ENCODE data around the gene FAM177A1. TPM values are rescaled to one million over a fixed set of nuclear protein-coding genes. Genes with fewer than 3 reads are reported as not detected.

The FAM177A1 gene
- total RNA-seq: 10 to 100 TPM; 31.3 to 46.2 (median 44.2) TPM

GRCh38 chr14:35046048-35046750 is at the start of gene FAM177A1:
FAM177A1 (plus strand) TSS chr14:35046272; CDS start chr14:35046464, 192 bp downstream.
- Histone ChIP-seq H3K4me3 (peak within 1 kb of the TSS; percentile 81), H3K27me3 (no peaks in the 10 kb centered on the region), H3K4me1 (peaks cover 27% of the 10 kb centered on the region), H3K36me3 (no peaks in the 10 kb centered on the region), H3K9me3 (no peaks in the 10 kb centered on the region), H3K27ac (peak within 1 kb of the TSS; percentile 97)
- DNase-seq (ENCODE audit: low spot score in 2 of 2): peak; percentile 99
- WGBS: 0% methylated on average over 15 of the region's 77 CpGs
- TF ChIP-seq POLR2AphosphoS5 (IDR thresholded peaks at IDR 0.05) (peak; percentile 45 to 79 (median 78)), EP300 (IDR thresholded peaks at IDR 0.05) (no peak), POLR2A (IDR thresholded peaks at IDR 0.05) (peak; percentile 41 to 78), CTCF (IDR thresholded peaks at IDR 0.05) (no peak)

- 51% methylated on average over 3 of the region's 3 CpGs for WGBS
- no peak for DNase-seq (ENCODE audit: low spot score in 2 of 2)
- no peaks in the 10 kb centered on the region for H3K27me3 ChIP-seq
- no peaks in the 10 kb centered on the region for H3K4me1 ChIP-seq
- H3K4me3 ChIP-seq: no peak overlapping the region
- H3K36me3 ChIP-seq: peaks cover 33% of the 10 kb centered on the region
- no peak overlapping the region for H3K27ac ChIP-seq
- H3K9me3 ChIP-seq: no peaks in the 10 kb centered on the region
- TF ChIP-seq POLR2A (IDR thresholded peaks at IDR 0.05) (no peak), EP300 (IDR thresholded peaks at IDR 0.05) (no peak), CTCF (IDR thresholded peaks at IDR 0.05) (no peak), POLR2AphosphoS5 (IDR thresholded peaks at IDR 0.05) (no peak)
Observed at GRCh38 chr14:34997762-34998161, 48.3 kb upstream of the FAM177A1 start.

- Histone ChIP-seq H3K4me3 (no peak overlapping the region), H3K27me3 (no peaks in the 10 kb centered on the region), H3K4me1 (no peaks in the 10 kb centered on the region), H3K36me3 (peaks cover 35% of the 10 kb centered on the region), H3K27ac (no peak overlapping the region), H3K9me3 (no peaks in the 10 kb centered on the region)
- 86% methylated on average over 3 of the region's 3 CpGs for WGBS
- no peak for DNase-seq (ENCODE audit: low spot score in 2 of 2)
- TF ChIP-seq EP300 (IDR thresholded peaks at IDR 0.05): no peak
- no peak for TF ChIP-seq CTCF (IDR thresholded peaks at IDR 0.05)
- no peak for TF ChIP-seq POLR2A (IDR thresholded peaks at IDR 0.05)
- no peak for TF ChIP-seq POLR2AphosphoS5 (IDR thresholded peaks at IDR 0.05)
Observed at GRCh38 chr14:34999500-34999899, 46.6 kb upstream of the FAM177A1 start.

- no peaks in the 10 kb centered on the region for H3K4me1 ChIP-seq
- no peak overlapping the region for H3K27ac ChIP-seq
- WGBS: 94% methylated on average over 2 of the region's 2 CpGs
- DNase-seq (ENCODE audit: low spot score in 2 of 2): no peak
- peaks cover 46% of the 10 kb centered on the region for H3K36me3 ChIP-seq
- TF ChIP-seq EP300 (IDR thresholded peaks at IDR 0.05): no peak
- no peak for TF ChIP-seq POLR2AphosphoS5 (IDR thresholded peaks at IDR 0.05)
- no peak for TF ChIP-seq POLR2A (IDR thresholded peaks at IDR 0.05)
- no peak for TF ChIP-seq CTCF (IDR thresholded peaks at IDR 0.05)
- H3K4me3 ChIP-seq: no peak overlapping the region
- no peaks in the 10 kb centered on the region for H3K9me3 ChIP-seq
- no peaks in the 10 kb centered on the region for H3K27me3 ChIP-seq
Observed at GRCh38 chr14:35001621-35002020, 44.5 kb upstream of the FAM177A1 start.

GRCh38 chr14:35004839-35005238 is 41.2 kb upstream of the FAM177A1 start:
- WGBS: 87% methylated on average over 1 of the region's 1 CpG
- no peak for TF ChIP-seq EP300 (IDR thresholded peaks at IDR 0.05)
- no peak for TF ChIP-seq POLR2A (IDR thresholded peaks at IDR 0.05)
- TF ChIP-seq CTCF (IDR thresholded peaks at IDR 0.05): no peak
- TF ChIP-seq POLR2AphosphoS5 (IDR thresholded peaks at IDR 0.05): no peak
- DNase-seq (ENCODE audit: low spot score in 2 of 2): no peak
- Histone ChIP-seq H3K36me3 (peaks cover 38% of the 10 kb centered on the region), H3K27me3 (no peaks in the 10 kb centered on the region), H3K4me3 (no peak overlapping the region), H3K27ac (no peak overlapping the region), H3K9me3 (no peaks in the 10 kb centered on the region), H3K4me1 (no peaks in the 10 kb centered on the region)

All from suprapubic skin (tissue), 4 donors.